Stomach (tissue), 4 donors: Measurements from ENCODE around the gene ZNF174.

ENCODE experiments used
- CTCF ChIP-seq, 7 experiments: fragments of 450-650 bp in 4 of 7; fragments of 200-600 bp in 3 of 7; sonication (generic) in 3 of 7; IDR thresholded peaks; one replicate each; pipeline ENCODE4 v1.5.1; 2016 to 2019; ENCODE audit warnings: antibody characterized with exemption in 7 of 7, control low read depth in 2 of 7, mild to moderate bottlenecking in 1 of 7
- EP300 ChIP-seq: sonication (generic); formaldehyde crosslinking; IDR thresholded peaks from one replicate; pipeline ENCODE4 v1.6.1; 2017; ENCODE audit warnings: antibody characterized with exemption
- POLR2A ChIP-seq, 4 donors: fragments of 450-650 bp; IDR thresholded peaks; one replicate each; pipeline ENCODE4 v1.6.1; 2016; ENCODE audit warnings: antibody characterized with exemption in 4 of 4, control low read depth in 2 of 4, mild to moderate bottlenecking in 1 of 4, moderate library complexity in 1 of 4
- POLR2AphosphoS5 ChIP-seq, 3 donors: sonication (generic); formaldehyde crosslinking; IDR thresholded peaks; one replicate each; pipeline ENCODE4 v1.6.1; 2016; ENCODE audit warnings: antibody characterized with exemption in 3 of 3

DNA sequence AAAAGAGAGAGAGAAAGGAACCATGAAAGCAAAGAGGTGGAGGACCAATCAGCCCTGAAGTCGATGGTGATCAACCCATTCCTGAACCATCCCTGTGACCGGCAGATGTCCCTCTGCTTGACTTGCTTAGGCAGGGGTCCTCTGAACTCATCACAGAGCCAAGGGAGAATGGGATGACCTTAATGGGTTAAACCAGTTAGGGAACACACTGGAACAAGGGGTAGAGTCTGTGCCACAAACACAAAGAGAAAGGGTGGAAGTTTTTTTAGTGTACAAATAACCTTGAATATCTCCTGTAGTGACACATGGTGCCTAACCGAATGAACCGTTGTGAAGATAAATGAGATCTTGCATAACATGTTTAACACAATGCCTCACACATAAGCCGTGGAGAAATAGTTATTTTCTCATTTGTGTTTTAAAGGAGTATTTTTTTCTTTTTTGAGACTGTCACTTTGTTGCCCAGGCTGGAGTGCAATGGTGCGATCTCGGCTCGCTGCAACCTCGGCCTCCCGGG lies 53.7 kb downstream of the ZNF174 start:
- TF ChIP-seq CTCF (IDR thresholded peaks at IDR 0.05) = no peak
- no peak for TF ChIP-seq EP300
- no peak for TF ChIP-seq POLR2A (IDR thresholded peaks at IDR 0.05)
- no peak for TF ChIP-seq POLR2AphosphoS5 (IDR thresholded peaks at IDR 0.05)
